SK-N-MC (cell line): ENCODE measurements around the gene ATP6V1D.

Experiments
- EZH2 ChIP-seq: fragments of 200-600 bp; sonication (generic); IDR thresholded peaks from one replicate; pipeline ENCODE4 v1.6.1; 2017; ENCODE audit warnings: antibody characterized with exemption
- POLR2AphosphoS5 ChIP-seq: IDR thresholded peaks from 2 replicates; pipeline ENCODE4 v1.6.1; 2012; ENCODE audit warnings: mild to moderate bottlenecking, low read depth, low read length, borderline replicate concordance

- TF ChIP-seq EZH2 (no peak), POLR2AphosphoS5 (no peak)
Measured at GRCh38 chr14:67319142-67319541, 40.5 kb downstream of the ATP6V1D start.
